HFFc6 (cell line): ENCODE data around the gene COL4A2. TPM values are rescaled to one million over a fixed set of nuclear protein-coding genes. Genes with fewer than 3 reads are reported as not detected.

Source experiments
- DNase-seq: peaks from one replicate; pipeline ENCODE4 v3.0.0-alpha.2; 2018
- H3K27ac Mint-ChIP-seq: 2 replicates; pipeline ENCODE4 v1.8.0; 2020; ENCODE audit warnings: mild to moderate bottlenecking, mixed read lengths
- H3K27me3 Mint-ChIP-seq: 2 replicates; pipeline ENCODE4 v1.8.0; 2021; ENCODE audit warnings: mild to moderate bottlenecking, moderate library complexity, mixed read lengths; ENCODE audit not compliant: insufficient read depth
- H3K36me3 Mint-ChIP-seq: 2 replicates; pipeline ENCODE4 v1.8.0; 2021; ENCODE audit warnings: low read depth, mixed read lengths
- H3K4me1 Mint-ChIP-seq: 2 replicates; pipeline ENCODE4 v1.8.0; 2020; ENCODE audit warnings: low read depth, mixed read lengths
- H3K4me3 Mint-ChIP-seq: 2 replicates; pipeline ENCODE4 v1.8.0; 2020; ENCODE audit warnings: mild to moderate bottlenecking, moderate library complexity, mixed read lengths
- H3K9me3 Mint-ChIP-seq: 2 replicates; pipeline ENCODE4 v1.8.0; 2020; ENCODE audit warnings: mild to moderate bottlenecking, mixed read lengths
- total RNA-seq, 6 experiments: library from RNA; stranded (reverse); fragmentation: NEBNext Ultra II Directional; extraction: Animal tissue kit (Norgen Biotek cat#: 25700); gene quantifications; 2 replicates in 1 of 6; 3 replicates in 5 of 6; pipeline ENCODE4 v1.2.3, GENCODE V29; 2021
- TF ChIP-seq, protein P1 (sequence below): fragments of 200-600 bp; sonication (generic); IDR thresholded peaks from 2 replicates; pipeline ENCODE4 v1.5.0; 2021; ENCODE audit warnings: antibody characterized with exemption, mild to moderate bottlenecking

COL4A2 gene
- total RNA-seq, 6 experiments from 2014 or later = 202 to 327 (median 217) TPM

DNA sequence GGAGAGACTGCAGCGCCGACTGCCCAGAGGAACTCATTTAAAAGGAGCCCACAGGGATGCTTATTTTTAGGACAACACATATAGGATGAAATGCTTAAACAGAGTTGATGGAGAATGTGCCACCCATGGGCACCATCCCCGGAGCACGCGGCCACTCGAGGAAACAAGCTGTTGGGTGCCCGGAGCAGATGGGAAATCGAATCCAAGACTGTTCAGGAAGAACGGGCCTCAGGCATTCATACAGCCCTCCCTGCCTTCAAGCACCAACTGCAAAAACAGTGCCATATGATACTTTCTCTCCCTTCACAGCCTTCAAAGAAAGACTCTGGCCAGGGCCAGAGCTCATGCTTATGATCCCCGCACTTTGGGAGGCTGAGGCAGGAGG lies 214.2 kb downstream of the COL4A2 start:
- Mint-ChIP-seq H3K4me3 (no peak overlapping the region), H3K36me3 (no peaks in the 10 kb centered on the region), H3K9me3 (no peaks in the 10 kb centered on the region), H3K27ac (no peak overlapping the region), H3K27me3 (peaks cover 22% of the 10 kb centered on the region), H3K4me1 (no peaks in the 10 kb centered on the region)
- DNase-seq = no peak
- TF ChIP-seq, protein P1, sequence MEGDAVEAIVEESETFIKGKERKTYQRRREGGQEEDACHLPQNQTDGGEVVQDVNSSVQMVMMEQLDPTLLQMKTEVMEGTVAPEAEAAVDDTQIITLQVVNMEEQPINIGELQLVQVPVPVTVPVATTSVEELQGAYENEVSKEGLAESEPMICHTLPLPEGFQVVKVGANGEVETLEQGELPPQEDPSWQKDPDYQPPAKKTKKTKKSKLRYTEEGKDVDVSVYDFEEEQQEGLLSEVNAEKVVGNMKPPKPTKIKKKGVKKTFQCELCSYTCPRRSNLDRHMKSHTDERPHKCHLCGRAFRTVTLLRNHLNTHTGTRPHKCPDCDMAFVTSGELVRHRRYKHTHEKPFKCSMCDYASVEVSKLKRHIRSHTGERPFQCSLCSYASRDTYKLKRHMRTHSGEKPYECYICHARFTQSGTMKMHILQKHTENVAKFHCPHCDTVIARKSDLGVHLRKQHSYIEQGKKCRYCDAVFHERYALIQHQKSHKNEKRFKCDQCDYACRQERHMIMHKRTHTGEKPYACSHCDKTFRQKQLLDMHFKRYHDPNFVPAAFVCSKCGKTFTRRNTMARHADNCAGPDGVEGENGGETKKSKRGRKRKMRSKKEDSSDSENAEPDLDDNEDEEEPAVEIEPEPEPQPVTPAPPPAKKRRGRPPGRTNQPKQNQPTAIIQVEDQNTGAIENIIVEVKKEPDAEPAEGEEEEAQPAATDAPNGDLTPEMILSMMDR = no peak

- H3K36me3 Mint-ChIP-seq = no peaks in the 10 kb centered on the region
Observed at GRCh38 chr13:110521946-110522345, 214.9 kb downstream of the COL4A2 start.

GRCh38 chr13:110522721-110523120 lies 215.6 kb downstream of the COL4A2 start:
- Mint-ChIP-seq H3K27ac (no peak overlapping the region), H3K27me3 (peaks cover 24% of the 10 kb centered on the region), H3K36me3 (no peaks in the 10 kb centered on the region), H3K9me3 (no peaks in the 10 kb centered on the region), H3K4me3 (no peak overlapping the region), H3K4me1 (no peaks in the 10 kb centered on the region)
- TF ChIP-seq, protein P1 = no peak
- DNase-seq = no peak

More at GRCh38 chr13:110521946-110522345, 214.9 kb downstream of the COL4A2 start:
- Mint-ChIP-seq H3K4me3 (no peak overlapping the region), H3K27ac (no peak overlapping the region), H3K9me3 (no peaks in the 10 kb centered on the region), H3K27me3 (peaks cover 22% of the 10 kb centered on the region), H3K4me1 (no peaks in the 10 kb centered on the region)
- TF ChIP-seq, protein P1 = no peak
- DNase-seq = no peak

- TF ChIP-seq, protein P1 = no peak
- peaks cover 24% of the 10 kb centered on the region for H3K27me3 Mint-ChIP-seq
- H3K9me3 Mint-ChIP-seq = no peaks in the 10 kb centered on the region
- no peak for DNase-seq
- H3K27ac Mint-ChIP-seq = no peak overlapping the region
- no peaks in the 10 kb centered on the region for H3K4me1 Mint-ChIP-seq
- no peak overlapping the region for H3K4me3 Mint-ChIP-seq
- H3K36me3 Mint-ChIP-seq = no peaks in the 10 kb centered on the region
Observed at GRCh38 chr13:110523180-110523579, 216.1 kb downstream of the COL4A2 start.

GRCh38 chr13:110523838-110524540 lies 216.9 kb downstream of the COL4A2 start:
- Mint-ChIP-seq H3K36me3 (no peaks in the 10 kb centered on the region), H3K4me1 (no peaks in the 10 kb centered on the region), H3K9me3 (no peaks in the 10 kb centered on the region), H3K27me3 (peaks cover 24% of the 10 kb centered on the region), H3K4me3 (no peak overlapping the region), H3K27ac (no peak overlapping the region)
- no peak for DNase-seq
- TF ChIP-seq, protein P1 = no peak
